DND-41 (cell line): ENCODE results near the gene CYFIP1.

ENCODE experiments used
- ATAC-seq: fragments of 200-7000 bp; cut with Tn5 transposase; 3 replicates; pipeline ENCODE4 v1.9.1; 2021; ENCODE audit warnings: low read depth; ENCODE audit not compliant: insufficient read depth
- DNase-seq: peaks from one replicate; pipeline ENCODE4 v3.0.0-alpha.2; 2020
- H2AFZ ChIP-seq: 2 replicates; pipeline ENCODE4 v1.6.0; 2012; ENCODE audit warnings: low read depth, low read length
- H3K27ac ChIP-seq: 2 replicates; pipeline ENCODE4 v1.5.1; 2012; ENCODE audit warnings: low read length, inconsistent platforms
- H3K27me3 ChIP-seq: fragments of 200-600 bp; sonication (generic); 2 replicates; pipeline ENCODE4 v1.6.0; 2012; ENCODE audit warnings: low read length, mild to moderate bottlenecking, inconsistent platforms; ENCODE audit not compliant: insufficient read depth, poor library complexity
- H3K36me3 ChIP-seq: 2 replicates; pipeline ENCODE4 v1.5.1; 2012; ENCODE audit warnings: low read length, inconsistent platforms; ENCODE audit not compliant: insufficient read depth
- H3K4me1 ChIP-seq: 2 replicates; pipeline ENCODE4 v1.5.1; 2012; ENCODE audit warnings: mild to moderate bottlenecking, low read length; ENCODE audit not compliant: insufficient read depth
- H3K4me2 ChIP-seq: 2 replicates; pipeline ENCODE4 v1.6.0; 2012; ENCODE audit warnings: mild to moderate bottlenecking, moderate library complexity, low read length, inconsistent platforms; ENCODE audit not compliant: insufficient read depth
- H3K4me3 ChIP-seq, 2 experiments: fragments of 200-600 bp in 1 of 2; shearing (Covaris generic) in 1 of 2; 2 replicates each; pipeline ENCODE4 v1.5.1; 2012 to 2016; ENCODE audit warnings: inconsistent platforms in 2 of 2, low read length in 2 of 2, mild to moderate bottlenecking in 2 of 2, low read depth in 1 of 2, moderate library complexity in 1 of 2
- H3K79me2 ChIP-seq: 2 replicates; pipeline ENCODE4 v1.6.0; 2012; ENCODE audit warnings: low read length, inconsistent platforms; ENCODE audit not compliant: insufficient read depth
- H3K9ac ChIP-seq: 2 replicates; pipeline ENCODE4 v1.6.0; 2012; ENCODE audit warnings: low read depth, mild to moderate bottlenecking, inconsistent platforms, low read length, moderate library complexity
- H3K9me3 ChIP-seq: 2 replicates; pipeline ENCODE4 v1.5.1; 2012; ENCODE audit warnings: low read length, moderate library complexity, mild to moderate bottlenecking, inconsistent platforms; ENCODE audit not compliant: insufficient read depth, severe bottlenecking
- H4K20me1 ChIP-seq: 2 replicates; pipeline ENCODE4 v1.6.0; 2012; ENCODE audit warnings: low read length; ENCODE audit not compliant: insufficient read depth
- CTCF ChIP-seq: IDR thresholded peaks from 2 replicates; pipeline ENCODE4 v1.5.1; 2012; ENCODE audit warnings: borderline replicate concordance, low read length, moderate library complexity, mild to moderate bottlenecking; ENCODE audit not compliant: poor library complexity, severe bottlenecking; ENCODE audit errors: extremely low read depth
- EZH2 ChIP-seq: IDR thresholded peaks from 3 replicates; pipeline ENCODE4 v1.6.1; 2012; ENCODE audit warnings: borderline replicate concordance, low read depth, mild to moderate bottlenecking, moderate library complexity, low read length, inconsistent platforms; ENCODE audit not compliant: severe bottlenecking

CYFIP1 gene

GRCh38 chr15:22951381-22952280 lies 28.5 kb downstream of the CYFIP1 start:
- Histone ChIP-seq H3K9me3 (no peaks in the 10 kb centered on the region), H3K4me3 (no peak overlapping the region), H3K36me3 (no peaks in the 10 kb centered on the region), H2AFZ (no peak overlapping the region), H3K79me2 (0 out of 2 replicates have a peak, but pooled peaks cover 4% of the 10 kb centered on the region), H3K27ac (no peak overlapping the region), H3K4me1 (no peaks in the 10 kb centered on the region), H3K4me2 (no peak overlapping the region), H3K9ac (no peak overlapping the region), H3K27me3 (no peaks in the 10 kb centered on the region), H4K20me1 (peaks cover 3% of the 10 kb centered on the region; the same call in 1 of the 2 replicates)
- DNase-seq = no peak
- ATAC-seq = no peak
- no peak for TF ChIP-seq CTCF
- no peak for TF ChIP-seq EZH2

GRCh38 chr15:22951031-22951380 lies 29.2 kb downstream of the CYFIP1 start:
- no peak overlapping the region for H3K9ac ChIP-seq
- no peaks in the 10 kb centered on the region for H3K9me3 ChIP-seq
- H3K36me3 ChIP-seq = no peaks in the 10 kb centered on the region
- H3K4me1 ChIP-seq = no peaks in the 10 kb centered on the region
- H4K20me1 ChIP-seq = peaks cover 3% of the 10 kb centered on the region; the same call in 1 of the 2 replicates
- H2AFZ ChIP-seq = no peak overlapping the region
- ATAC-seq = no peak
- H3K27ac ChIP-seq = no peak overlapping the region
- no peaks in the 10 kb centered on the region for H3K27me3 ChIP-seq
- TF ChIP-seq CTCF (no peak), EZH2 (no peak)
- DNase-seq = no peak
- H3K79me2 ChIP-seq = 0 out of 2 replicates have a peak, but pooled peaks cover 4% of the 10 kb centered on the region
- H3K4me2 ChIP-seq = no peak overlapping the region
- no peak overlapping the region for H3K4me3 ChIP-seq

GRCh38 chr15:22950256-22950990 lies 29.7 kb downstream of the CYFIP1 start:
- no peak overlapping the region for H2AFZ ChIP-seq
- H3K27ac ChIP-seq = no peak overlapping the region
- H3K9me3 ChIP-seq = no peaks in the 10 kb centered on the region
- DNase-seq (no peak), ATAC-seq (no peak)
- H3K4me2 ChIP-seq = no peak overlapping the region
- TF ChIP-seq CTCF (no peak), EZH2 (no peak)
- peaks cover 3% of the 10 kb centered on the region; the same call in 1 of the 2 replicates for H4K20me1 ChIP-seq
- H3K4me1 ChIP-seq = no peaks in the 10 kb centered on the region
- no peak overlapping the region for H3K9ac ChIP-seq
- no peak overlapping the region for H3K4me3 ChIP-seq
- H3K79me2 ChIP-seq = 0 out of 2 replicates have a peak, but pooled peaks cover 4% of the 10 kb centered on the region
- no peaks in the 10 kb centered on the region for H3K27me3 ChIP-seq
- no peaks in the 10 kb centered on the region for H3K36me3 ChIP-seq
